HepG2 (cell line): ENCODE results near the gene TTC28. TPM values are rescaled to one million over a fixed set of nuclear protein-coding genes. Genes with fewer than 3 reads are reported as not detected.

ENCODE experiments used
- CEBPB ChIP-seq: IDR thresholded peaks from 2 replicates; pipeline ENCODE4 v1.6.1; 2011; ENCODE audit warnings: low read depth, low read length, improper control_type of control experiment, borderline replicate concordance
- FOSL1 ChIP-seq: sonication (generic); formaldehyde crosslinking; IDR thresholded peaks from 2 replicates; pipeline ENCODE4 v1.9.0; 2021; ENCODE audit warnings: missing genetic modification reagents, borderline replicate concordance
- HNF4A ChIP-seq: sonication (generic); formaldehyde crosslinking; IDR thresholded peaks from 2 replicates; pipeline ENCODE4 v1.4.0; 2020; ENCODE audit warnings: missing genetic modification reagents
- JUNB ChIP-seq: sonication (generic); formaldehyde crosslinking; IDR thresholded peaks from 2 replicates; pipeline ENCODE4 v1.8.0; 2022; ENCODE audit warnings: missing genetic modification reagents, mild to moderate bottlenecking, borderline replicate concordance
- JUND ChIP-seq: sonication (generic); formaldehyde crosslinking; IDR thresholded peaks from 2 replicates; pipeline ENCODE4 v1.8.0; 2022; ENCODE audit warnings: mild to moderate bottlenecking, missing genetic modification reagents
- NR2C2 ChIP-seq: sonication (generic); formaldehyde crosslinking; IDR thresholded peaks from 2 replicates; pipeline ENCODE4 v1.4.0; 2020; ENCODE audit warnings: missing genetic modification reagents, mild to moderate bottlenecking, moderate library complexity, borderline replicate concordance
- NR2F2 ChIP-seq: IDR thresholded peaks from 2 replicates; pipeline ENCODE4 v1.6.1; 2012; ENCODE audit warnings: low read depth, inconsistent platforms, borderline replicate concordance
- NR2F6 ChIP-seq, 2 experiments: IDR thresholded peaks; 2 replicates each; pipeline ENCODE4 v1.6.1; 2016; ENCODE audit warnings: antibody characterized with exemption in 1 of 2, mild to moderate bottlenecking in 1 of 2
- ONECUT2 ChIP-seq: sonication (generic); formaldehyde crosslinking; IDR thresholded peaks from 2 replicates; pipeline ENCODE4 v1.4.0; 2020; ENCODE audit warnings: missing genetic modification reagents
- RARA ChIP-seq: IDR thresholded peaks from 2 replicates; pipeline ENCODE4 v1.6.1; 2016; ENCODE audit warnings: missing genetic modification reagents, missing compliant biosample characterization
- SPEN ChIP-seq: sonication (generic); formaldehyde crosslinking; IDR thresholded peaks from 2 replicates; pipeline ENCODE4 v1.5.1; 2020; ENCODE audit warnings: low read depth, mild to moderate bottlenecking, missing genetic modification reagents
- WIZ ChIP-seq: sonication (generic); formaldehyde crosslinking; IDR thresholded peaks from 2 replicates; pipeline ENCODE4 v1.5.1; 2020; ENCODE audit warnings: mild to moderate bottlenecking, missing genetic modification reagents
- YEATS4 ChIP-seq: sonication (generic); formaldehyde crosslinking; IDR thresholded peaks from 2 replicates; pipeline ENCODE4 v1.4.0; 2020; ENCODE audit warnings: missing genetic modification reagents, borderline replicate concordance
- ZBTB38 ChIP-seq: sonication (generic); formaldehyde crosslinking; IDR thresholded peaks from 2 replicates; pipeline ENCODE4 v1.5.1; 2020; ENCODE audit warnings: mild to moderate bottlenecking, missing genetic modification reagents
- ZMYM3 ChIP-seq: sonication (generic); formaldehyde crosslinking; IDR thresholded peaks from 2 replicates; pipeline ENCODE4 v1.5.1; 2020; ENCODE audit warnings: mild to moderate bottlenecking, missing genetic modification reagents
- ZMYM4 ChIP-seq: sonication (generic); formaldehyde crosslinking; IDR thresholded peaks from 2 replicates; pipeline ENCODE4 v1.8.1; 2023; ENCODE audit warnings: mild to moderate bottlenecking, missing genetic modification reagents
- ZNF460 ChIP-seq: sonication (generic); formaldehyde crosslinking; IDR thresholded peaks from 2 replicates; pipeline ENCODE4 v1.5.1; 2020; ENCODE audit warnings: missing genetic modification reagents, mild to moderate bottlenecking, borderline replicate concordance
- ZNF770 ChIP-seq: sonication (generic); formaldehyde crosslinking; IDR thresholded peaks from 2 replicates; pipeline ENCODE4 v1.5.0; 2020; ENCODE audit warnings: mild to moderate bottlenecking, missing genetic modification reagents
- polyA plus RNA-seq, 8 experiments: library from polyadenylated mRNA; depleted of rRNA in 3 of 8; stranded (reverse) in 7 of 8; unstranded in 1 of 8; fragments of >200 nt; fragmentation: Illumina TruSeq in 4 of 8; extraction: Trizol in 4 of 8; gene quantifications; 2 replicates each; pipeline versions ENCODE4 v1.2.1 to v1.2.3, GENCODE V29; 2011 to 2016; ENCODE audit warnings: low read depth in 4 of 8, missing spikeins in 1 of 8, mixed read lengths in 1 of 8; ENCODE audit not compliant: insufficient read depth in 1 of 8
- total RNA-seq, 5 experiments: library from RNA; depleted of rRNA; stranded (reverse); fragments of >200 nt; fragmentation: Illumina TruSeq; extraction: Trizol; gene quantifications; 2 replicates each; pipeline ENCODE4 v1.2.3, GENCODE V29; 2016; ENCODE audit warnings: low read depth in 1 of 5
- TF ChIP-seq, protein P1 (sequence below): sonication (generic); formaldehyde crosslinking; IDR thresholded peaks from 2 replicates; pipeline ENCODE4 v1.5.1; 2020; ENCODE audit warnings: mild to moderate bottlenecking, missing genetic modification reagents, moderate library complexity
- TF ChIP-seq, protein P2 (sequence below): sonication (generic); formaldehyde crosslinking; conservative IDR thresholded peaks from 2 replicates; pipeline ENCODE4 v1.4.0; 2020; ENCODE audit warnings: mild to moderate bottlenecking, missing genetic modification reagents, moderate library complexity

The TTC28 gene
- total and polyA plus RNA-seq, 2 of the 13 experiments (the other 11 are each of a cell fraction or from before 2014, with no cell fraction given), result 4.2 to 13.1 TPM

DNA sequence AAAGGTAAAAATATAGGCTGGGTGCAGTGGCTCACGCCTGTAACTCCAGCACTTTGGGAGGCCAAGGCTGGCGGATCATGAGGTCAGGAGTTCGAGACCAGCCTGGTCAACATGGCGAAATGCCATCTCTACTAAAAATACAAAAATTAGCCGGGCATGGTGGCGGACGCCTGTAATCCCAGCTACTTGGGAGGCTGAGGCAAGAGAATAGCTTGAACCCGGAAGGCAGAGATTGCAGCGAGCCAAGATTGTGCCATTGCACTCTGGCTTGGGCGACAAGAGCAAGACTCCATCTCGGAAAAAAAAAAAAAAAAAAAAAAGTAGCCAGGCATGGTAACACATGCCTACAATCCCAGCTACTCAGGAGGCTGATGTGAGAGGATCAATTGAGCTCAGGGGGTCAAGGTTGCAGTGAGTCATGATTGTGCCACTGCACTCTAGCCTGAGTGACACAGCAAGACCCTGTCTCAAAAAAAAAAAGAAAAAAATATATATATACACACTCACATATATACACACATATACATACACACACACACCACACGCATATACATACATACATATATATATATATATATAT lies 112.6 kb downstream of the TTC28 start (continued):
- TF ChIP-seq, protein P1, sequence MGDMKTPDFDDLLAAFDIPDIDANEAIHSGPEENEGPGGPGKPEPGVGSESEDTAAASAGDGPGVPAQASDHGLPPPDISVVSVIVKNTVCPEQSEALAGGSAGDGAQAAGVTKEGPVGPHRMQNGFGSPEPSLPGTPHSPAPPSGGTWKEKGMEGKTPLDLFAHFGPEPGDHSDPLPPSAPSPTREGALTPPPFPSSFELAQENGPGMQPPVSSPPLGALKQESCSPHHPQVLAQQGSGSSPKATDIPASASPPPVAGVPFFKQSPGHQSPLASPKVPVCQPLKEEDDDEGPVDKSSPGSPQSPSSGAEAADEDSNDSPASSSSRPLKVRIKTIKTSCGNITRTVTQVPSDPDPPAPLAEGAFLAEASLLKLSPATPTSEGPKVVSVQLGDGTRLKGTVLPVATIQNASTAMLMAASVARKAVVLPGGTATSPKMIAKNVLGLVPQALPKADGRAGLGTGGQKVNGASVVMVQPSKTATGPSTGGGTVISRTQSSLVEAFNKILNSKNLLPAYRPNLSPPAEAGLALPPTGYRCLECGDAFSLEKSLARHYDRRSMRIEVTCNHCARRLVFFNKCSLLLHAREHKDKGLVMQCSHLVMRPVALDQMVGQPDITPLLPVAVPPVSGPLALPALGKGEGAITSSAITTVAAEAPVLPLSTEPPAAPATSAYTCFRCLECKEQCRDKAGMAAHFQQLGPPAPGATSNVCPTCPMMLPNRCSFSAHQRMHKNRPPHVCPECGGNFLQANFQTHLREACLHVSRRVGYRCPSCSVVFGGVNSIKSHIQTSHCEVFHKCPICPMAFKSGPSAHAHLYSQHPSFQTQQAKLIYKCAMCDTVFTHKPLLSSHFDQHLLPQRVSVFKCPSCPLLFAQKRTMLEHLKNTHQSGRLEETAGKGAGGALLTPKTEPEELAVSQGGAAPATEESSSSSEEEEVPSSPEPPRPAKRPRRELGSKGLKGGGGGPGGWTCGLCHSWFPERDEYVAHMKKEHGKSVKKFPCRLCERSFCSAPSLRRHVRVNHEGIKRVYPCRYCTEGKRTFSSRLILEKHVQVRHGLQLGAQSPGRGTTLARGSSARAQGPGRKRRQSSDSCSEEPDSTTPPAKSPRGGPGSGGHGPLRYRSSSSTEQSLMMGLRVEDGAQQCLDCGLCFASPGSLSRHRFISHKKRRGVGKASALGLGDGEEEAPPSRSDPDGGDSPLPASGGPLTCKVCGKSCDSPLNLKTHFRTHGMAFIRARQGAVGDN, result peak; percentile 22; the same call in 1 of the 2 replicates
- TF ChIP-seq RARA (CRISPR knock-in tag) (peak; percentile 66), FOSL1 (CRISPR knock-in tag) (peak; percentile 71; the same call in 1 of the 2 replicates), ZBTB38 (peak; percentile 46; the same call in 1 of the 2 replicates), NR2F6 (IDR thresholded peaks at IDR 0.05) (peak; percentile 68), NR2F6 (CRISPR knock-in tag; IDR thresholded peaks at IDR 0.05) (peak; percentile 87), WIZ (0 out of 2 replicates have a peak, but pooled peaks have one; percentile 34), ZMYM3 (CRISPR knock-in tag) (peak; percentile 61; the same call in 1 of the 2 replicates), NR2F2 (peak; percentile 52; the same call in 1 of the 2 replicates), CEBPB (peak; percentile 17; the same call in 1 of the 2 replicates), SPEN (CRISPR knock-in tag) (0 out of 2 replicates have a peak, but pooled peaks have one; percentile 24), NR2C2 (CRISPR knock-in tag) (peak; percentile 63), ZNF770 (CRISPR knock-in tag) (0 out of 2 replicates have a peak, but pooled peaks have one; percentile 28), ZMYM4 (CRISPR knock-in tag) (peak; percentile 88), HNF4A (peak; percentile 73), YEATS4 (CRISPR knock-in tag) (0 out of 2 replicates have a peak, but pooled peaks have one; percentile 27), ZNF460 (CRISPR knock-in tag) (peak; percentile 86), JUND (CRISPR knock-in tag) (peak; percentile 92), JUNB (CRISPR knock-in tag) (peak; percentile 59; the same call in 1 of the 2 replicates), ONECUT2 (CRISPR knock-in tag) (peak; percentile 65; the same call in 1 of the 2 replicates)
- TF ChIP-seq, protein P2, sequence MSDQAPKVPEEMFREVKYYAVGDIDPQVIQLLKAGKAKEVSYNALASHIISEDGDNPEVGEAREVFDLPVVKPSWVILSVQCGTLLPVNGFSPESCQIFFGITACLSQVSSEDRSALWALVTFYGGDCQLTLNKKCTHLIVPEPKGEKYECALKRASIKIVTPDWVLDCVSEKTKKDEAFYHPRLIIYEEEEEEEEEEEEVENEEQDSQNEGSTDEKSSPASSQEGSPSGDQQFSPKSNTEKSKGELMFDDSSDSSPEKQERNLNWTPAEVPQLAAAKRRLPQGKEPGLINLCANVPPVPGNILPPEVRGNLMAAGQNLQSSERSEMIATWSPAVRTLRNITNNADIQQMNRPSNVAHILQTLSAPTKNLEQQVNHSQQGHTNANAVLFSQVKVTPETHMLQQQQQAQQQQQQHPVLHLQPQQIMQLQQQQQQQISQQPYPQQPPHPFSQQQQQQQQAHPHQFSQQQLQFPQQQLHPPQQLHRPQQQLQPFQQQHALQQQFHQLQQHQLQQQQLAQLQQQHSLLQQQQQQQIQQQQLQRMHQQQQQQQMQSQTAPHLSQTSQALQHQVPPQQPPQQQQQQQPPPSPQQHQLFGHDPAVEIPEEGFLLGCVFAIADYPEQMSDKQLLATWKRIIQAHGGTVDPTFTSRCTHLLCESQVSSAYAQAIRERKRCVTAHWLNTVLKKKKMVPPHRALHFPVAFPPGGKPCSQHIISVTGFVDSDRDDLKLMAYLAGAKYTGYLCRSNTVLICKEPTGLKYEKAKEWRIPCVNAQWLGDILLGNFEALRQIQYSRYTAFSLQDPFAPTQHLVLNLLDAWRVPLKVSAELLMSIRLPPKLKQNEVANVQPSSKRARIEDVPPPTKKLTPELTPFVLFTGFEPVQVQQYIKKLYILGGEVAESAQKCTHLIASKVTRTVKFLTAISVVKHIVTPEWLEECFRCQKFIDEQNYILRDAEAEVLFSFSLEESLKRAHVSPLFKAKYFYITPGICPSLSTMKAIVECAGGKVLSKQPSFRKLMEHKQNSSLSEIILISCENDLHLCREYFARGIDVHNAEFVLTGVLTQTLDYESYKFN, result peak; percentile 52
